ENCODE data around the gene RARB. TPM values are rescaled to one million over a fixed set of nuclear protein-coding genes. Genes with fewer than 3 reads are reported as not detected.

Gene RARB
- total RNA-seq, 1 experiment from 2014 or later = not detected

DNA sequence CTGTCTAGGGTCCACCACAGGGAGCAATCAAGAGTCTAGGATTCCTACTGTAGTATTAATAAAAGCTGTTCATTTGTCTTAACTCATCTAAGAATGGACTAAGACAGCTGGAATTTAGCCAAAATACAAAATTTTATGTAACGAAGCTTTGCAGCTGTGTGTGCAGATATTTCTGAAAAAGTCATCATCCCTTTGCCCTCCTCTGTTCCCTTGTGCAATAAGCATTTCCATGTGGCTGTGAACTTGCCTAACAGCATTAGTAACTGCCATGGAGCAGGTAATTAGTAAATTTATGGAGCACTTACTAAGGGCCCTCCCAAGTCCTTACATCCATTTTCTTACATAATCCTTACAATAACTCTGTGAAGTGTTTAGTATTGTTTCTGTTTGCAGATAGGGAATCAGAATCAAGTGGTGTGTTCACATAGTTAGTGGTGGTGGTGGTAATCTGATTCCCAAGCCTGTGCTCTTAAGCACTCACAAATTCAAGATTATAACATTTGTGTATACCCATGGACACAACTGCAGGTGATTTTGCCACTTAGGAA lies 114.5 kb downstream of the RARB start:
- Histone ChIP-seq H3K9me3 (ENCODE audit: low read length) (no peaks in the 10 kb centered on the region), H3K9ac (ENCODE audit: low read length) (no peak overlapping the region), H3K79me2 (ENCODE audit: low read length) (no peaks in the 10 kb centered on the region), H2AFZ (ENCODE audit: low read length) (no peak overlapping the region), H3K4me1 (ENCODE audit: insufficient read depth, low read length) (no peaks in the 10 kb centered on the region), H3K4me3 (ENCODE audit: low read length) (no peak overlapping the region), H4K20me1 (ENCODE audit: low read length) (no peaks in the 10 kb centered on the region), H3K27me3 (ENCODE audit: low read length) (peaks cover 67% of the 10 kb centered on the region), H3K9me2 (replicated peaks; ENCODE audit: low read length) (no peaks in the 10 kb centered on the region), H3K36me3 (ENCODE audit: low read depth, low read length) (no peaks in the 10 kb centered on the region), H3K4me2 (ENCODE audit: low read length) (no peak overlapping the region), H3F3A (ENCODE audit: low read length, unreplicated experiment) (no peaks in the 10 kb centered on the region), H3K27ac (ENCODE audit: low read length) (no peak overlapping the region)
- ChIA-PET CTCF (no interaction called here), POLR2A (ENCODE audit: unreplicated experiment) (no interaction called here)
- DNase-seq (no peak), ATAC-seq (no peak)
- intact Hi-C loops (cut with micrococcal nuclease) = no loop called here
- TF ChIP-seq EZH2 (IDR thresholded peaks at IDR 0.05; ENCODE audit: low read length, unreplicated experiment) (no peak), CTCF (conservative IDR thresholded peaks at IDR 0.05; ENCODE audit: low read depth, low read length) (no peak), EZH2phosphoT487 (IDR thresholded peaks at IDR 0.05; ENCODE audit: borderline replicate concordance, low read length) (no peak)
- BruUV-seq (replicated peaks) = no TSS peak

DNA sequence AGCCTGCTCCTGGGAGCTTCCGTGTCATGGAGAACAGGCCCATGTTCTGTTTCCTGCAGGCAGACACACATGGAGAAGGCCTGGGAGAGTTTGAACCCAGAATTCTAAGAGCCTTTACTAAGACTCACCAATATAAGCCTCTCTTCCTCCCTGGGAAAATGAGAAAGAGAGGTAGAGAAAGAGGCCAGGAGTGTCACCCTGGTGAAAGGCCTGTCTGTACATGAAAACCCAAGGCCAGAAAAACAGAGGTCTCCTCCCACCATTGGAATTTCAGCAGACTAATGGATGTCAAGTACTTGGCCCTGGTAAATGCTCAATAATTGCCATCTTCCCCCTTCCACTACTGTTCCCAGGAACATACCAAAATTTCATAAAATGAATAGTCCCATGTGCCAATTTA lies 119.0 kb downstream of the RARB start:
- H3K9me2 ChIP-seq (replicated peaks; ENCODE audit: low read length) = no peaks in the 10 kb centered on the region
- H4K20me1 ChIP-seq (ENCODE audit: low read length) = no peaks in the 10 kb centered on the region
- DNase-seq = no peak
- ChIA-PET CTCF (no interaction called here), POLR2A (ENCODE audit: unreplicated experiment) (no interaction called here)
- no peak overlapping the region for H3K9ac ChIP-seq (ENCODE audit: low read length)
- no TSS peak for BruUV-seq (replicated peaks)
- no peaks in the 10 kb centered on the region for H3K4me1 ChIP-seq (ENCODE audit: insufficient read depth, low read length)
- no peak overlapping the region for H3K4me3 ChIP-seq (ENCODE audit: low read length)
- intact Hi-C loops (cut with micrococcal nuclease) = no loop called here
- no peak overlapping the region for H3K4me2 ChIP-seq (ENCODE audit: low read length)
- H3F3A ChIP-seq (ENCODE audit: low read length, unreplicated experiment) = no peaks in the 10 kb centered on the region
- no peaks in the 10 kb centered on the region for H3K79me2 ChIP-seq (ENCODE audit: low read length)
- H3K36me3 ChIP-seq (ENCODE audit: low read depth, low read length) = no peaks in the 10 kb centered on the region
- TF ChIP-seq EZH2phosphoT487 (IDR thresholded peaks at IDR 0.05; ENCODE audit: borderline replicate concordance, low read length) = no peak
- no peak for ATAC-seq
- H3K27ac ChIP-seq (ENCODE audit: low read length) = no peak overlapping the region
- no peaks in the 10 kb centered on the region for H3K9me3 ChIP-seq (ENCODE audit: low read length)
- H2AFZ ChIP-seq (ENCODE audit: low read length) = no peak overlapping the region
- peaks cover 49% of the 10 kb centered on the region for H3K27me3 ChIP-seq (ENCODE audit: low read length)

DNA sequence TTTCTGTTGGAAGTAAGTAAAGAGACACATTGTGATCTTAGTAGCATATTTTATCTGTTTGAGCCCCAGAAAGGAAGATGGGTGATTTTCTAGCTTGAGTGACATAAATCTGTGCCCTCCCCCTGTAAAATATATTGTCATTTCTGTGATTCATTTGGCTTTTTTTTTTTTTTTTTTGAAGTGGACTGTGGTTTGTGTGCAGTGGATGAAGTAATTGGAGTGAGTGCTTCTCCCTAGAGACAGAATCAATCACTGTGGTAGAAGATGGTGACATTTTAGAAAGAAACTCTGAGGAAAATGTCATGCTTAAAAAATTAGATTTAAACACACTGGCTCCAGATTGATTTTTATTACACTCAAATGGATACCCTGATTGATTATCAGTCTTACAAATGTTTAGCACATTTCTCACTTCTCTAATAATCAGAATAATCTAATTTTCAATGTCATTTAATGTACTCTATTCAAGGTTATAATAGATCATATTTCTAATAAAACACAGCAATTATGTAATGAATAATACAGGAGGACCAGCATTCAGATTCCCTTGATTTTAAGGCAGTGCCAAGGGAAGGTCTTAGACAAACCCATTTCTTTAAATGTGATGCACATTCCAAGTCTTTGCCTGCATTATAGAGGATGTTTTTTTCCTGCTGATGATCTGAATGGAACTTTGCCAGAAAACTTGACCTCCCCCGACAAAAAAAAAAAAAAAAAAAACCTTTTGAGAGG lies 120.0 kb downstream of the RARB start:
- TF ChIP-seq CTCF (conservative IDR thresholded peaks at IDR 0.05; ENCODE audit: low read depth, low read length) (no peak), EZH2 (IDR thresholded peaks at IDR 0.05; ENCODE audit: low read length, unreplicated experiment) (no peak), EZH2phosphoT487 (IDR thresholded peaks at IDR 0.05; ENCODE audit: borderline replicate concordance, low read length) (no peak)
- intact Hi-C loops (cut with micrococcal nuclease) = no loop called here
- Histone ChIP-seq H3K9me2 (replicated peaks; ENCODE audit: low read length) (peaks cover 3% of the 10 kb centered on the region; the same call in 1 of the 2 replicates), H2AFZ (ENCODE audit: low read length) (no peak overlapping the region), H3K79me2 (ENCODE audit: low read length) (no peaks in the 10 kb centered on the region), H3F3A (ENCODE audit: low read length, unreplicated experiment) (no peaks in the 10 kb centered on the region), H3K4me3 (ENCODE audit: low read length) (no peak overlapping the region), H3K4me1 (ENCODE audit: insufficient read depth, low read length) (no peaks in the 10 kb centered on the region), H3K36me3 (ENCODE audit: low read depth, low read length) (no peaks in the 10 kb centered on the region), H3K27me3 (ENCODE audit: low read length) (peaks cover 53% of the 10 kb centered on the region), H3K4me2 (ENCODE audit: low read length) (no peak overlapping the region), H3K27ac (ENCODE audit: low read length) (no peak overlapping the region), H4K20me1 (ENCODE audit: low read length) (no peaks in the 10 kb centered on the region), H3K9ac (ENCODE audit: low read length) (no peak overlapping the region), H3K9me3 (ENCODE audit: low read length) (no peaks in the 10 kb centered on the region)
- CTCF ChIA-PET = no interaction called here
- ATAC-seq = no peak
- no TSS peak for BruUV-seq (replicated peaks)
- DNase-seq = no peak
- POLR2A ChIA-PET (ENCODE audit: unreplicated experiment) = no interaction called here

Measured in PC-3 (cell line).